ENCODE data around the gene CLDND1.

The CLDND1 gene

GRCh38 chr3:98513091-98513511 is 9.6 kb downstream of the CLDND1 start:
- no peak for FAIRE-seq

GRCh38 chr3:98512576-98512975 is 10.1 kb downstream of the CLDND1 start:
- no peak for FAIRE-seq

- no peak for FAIRE-seq
Observed at GRCh38 chr3:98508582-98508981, 14.1 kb downstream of the CLDND1 start.

DNA sequence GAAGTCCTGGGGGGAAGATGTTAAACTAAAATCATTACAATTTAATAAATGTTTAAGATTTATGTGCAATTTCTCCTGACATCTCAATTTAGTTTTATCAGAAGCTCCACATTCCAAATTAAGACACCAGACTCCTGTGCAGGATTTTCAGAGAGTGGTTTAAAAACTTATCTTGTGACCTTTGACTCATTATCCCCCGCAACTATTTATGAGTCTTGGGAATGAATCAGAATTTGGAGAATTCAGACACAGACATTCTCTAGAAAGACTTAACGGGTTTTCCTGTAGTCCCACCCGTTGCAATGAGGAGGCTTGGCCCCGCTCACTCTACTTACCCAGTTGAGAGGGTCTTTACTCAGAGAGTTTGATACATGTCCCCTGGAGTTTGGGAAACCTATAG is 18.2 kb downstream of the CLDND1 start:
- no peak for FAIRE-seq

DNA sequence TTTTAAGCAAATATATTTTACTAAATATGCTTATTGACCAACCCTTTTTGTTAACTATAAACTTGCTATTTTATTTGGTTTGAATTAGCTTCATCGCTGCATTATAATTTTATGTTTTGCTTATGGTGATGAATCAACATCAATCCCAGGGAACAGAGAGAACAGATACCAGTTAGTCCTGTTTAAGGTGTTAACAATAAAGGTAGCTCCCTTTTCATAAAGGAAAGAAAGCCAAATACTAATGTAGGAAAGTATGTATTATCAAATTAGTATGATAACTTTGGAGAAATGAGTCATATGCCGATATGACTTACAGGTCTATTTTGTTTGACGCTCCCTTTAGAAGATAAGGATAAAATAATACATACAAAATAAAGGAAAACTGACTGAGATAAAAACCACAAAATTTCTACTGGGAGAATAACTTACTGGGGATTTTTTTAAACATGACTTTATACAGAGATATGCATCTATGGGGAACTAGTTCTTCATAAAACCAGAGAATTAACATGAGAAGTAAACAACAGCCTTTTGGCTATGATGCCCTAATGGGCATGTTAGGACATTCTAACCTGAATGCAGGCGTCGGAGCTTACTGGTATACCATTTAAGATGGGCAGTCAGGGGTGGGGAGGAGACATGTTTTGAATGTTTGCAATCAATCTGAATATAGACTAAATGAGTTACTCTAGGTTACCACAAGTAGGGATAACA is 20.7 kb downstream of the CLDND1 start:
- FAIRE-seq, result no peak

GRCh38 chr3:98501270-98501669 is 21.4 kb downstream of the CLDND1 start:
- FAIRE-seq, result no peak

DNA sequence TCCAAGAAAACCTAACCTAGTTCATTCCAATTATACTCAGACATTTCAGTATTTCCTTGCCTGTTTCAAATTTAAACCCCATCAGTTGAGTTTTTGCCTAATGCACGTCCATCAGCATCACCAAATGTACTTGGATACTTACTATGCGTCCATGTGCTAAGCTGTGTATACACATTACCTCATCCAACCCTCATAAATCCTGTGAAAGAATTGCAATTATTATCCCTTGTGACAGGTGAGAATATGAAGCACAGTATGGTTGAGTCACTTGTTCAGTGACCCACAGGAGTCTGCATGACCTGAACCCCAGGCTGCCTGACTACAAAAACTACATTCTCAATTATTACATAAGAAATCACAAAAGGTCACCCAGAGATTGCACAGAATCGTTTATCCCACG is 22.7 kb downstream of the CLDND1 start:
- no peak for FAIRE-seq

DNA sequence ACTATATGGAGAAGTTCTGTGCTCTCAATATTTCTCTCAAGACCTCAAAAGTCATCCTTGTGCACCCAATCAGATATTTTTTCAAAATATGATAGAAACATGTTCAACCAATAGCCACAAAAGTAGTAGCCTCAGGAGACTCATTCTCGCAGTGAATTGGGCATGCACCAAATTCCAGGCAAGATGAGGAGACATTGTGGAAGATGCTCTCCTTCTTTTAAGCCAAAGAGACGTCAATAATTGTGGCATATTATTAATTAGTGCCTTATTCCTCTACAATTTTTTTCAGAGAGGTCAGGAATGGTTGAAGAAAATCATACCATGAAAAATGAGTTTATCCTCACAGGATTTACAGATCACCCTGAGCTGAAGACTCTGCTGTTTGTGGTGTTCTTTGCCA is 25.3 kb downstream of the CLDND1 start, which contains the start of gene OR5K2:
Gene OR5K2 (plus strand): TSS at position 301 of the 400 bp plus-strand sequence. CDS start 0 bp downstream, at position 301.
- FAIRE-seq, result no peak

GRCh38 chr3:98483626-98484025 is 39.1 kb downstream of the CLDND1 start:
- no peak for FAIRE-seq

DNA sequence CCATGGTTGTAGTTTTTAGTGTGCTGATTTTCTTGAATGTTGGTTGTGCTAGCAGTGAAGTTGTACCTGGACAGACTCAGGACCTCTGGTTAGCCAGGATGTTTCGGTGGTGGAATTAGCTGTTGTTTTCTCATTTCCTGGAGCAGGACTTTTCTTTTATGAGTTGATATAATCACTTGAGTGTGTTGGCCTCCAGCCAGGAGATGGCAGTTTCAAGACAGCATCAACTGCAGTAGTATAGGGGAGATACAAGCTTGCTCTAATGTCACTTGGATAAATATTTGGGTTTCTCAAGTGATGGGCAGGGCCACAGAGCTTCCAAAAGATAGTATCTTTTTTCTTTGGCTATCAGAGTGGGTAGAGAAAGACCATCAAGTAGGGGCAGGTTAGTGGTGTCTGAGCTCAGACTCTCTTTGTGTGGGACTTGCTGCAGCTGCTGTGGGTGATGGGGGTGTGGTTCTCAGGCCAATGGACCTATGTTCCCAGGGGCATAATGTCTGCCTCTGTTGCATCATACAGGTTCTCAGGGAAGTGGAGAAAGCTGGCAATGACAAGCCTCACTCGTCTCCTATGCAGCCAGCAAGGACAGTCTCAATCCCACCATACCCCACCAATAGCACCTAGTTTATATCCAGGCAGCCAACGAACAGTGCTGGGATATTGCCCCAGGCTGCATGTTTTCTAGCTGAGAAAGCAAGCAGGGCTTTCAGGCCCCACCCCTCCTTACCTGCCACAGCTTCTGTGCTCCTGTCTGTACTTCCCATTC is 39.8 kb downstream of the CLDND1 start:
- no peak for FAIRE-seq

All from G401.6 (cell line).